Measurements from ENCODE around the gene EFR3B. TPM values are rescaled to one million over a fixed set of nuclear protein-coding genes. Genes with fewer than 3 reads are reported as not detected.

EFR3B gene
- total and polyA plus RNA-seq, 2 experiments from 2014 or later: 9.0 to 10.0 TPM

DNA sequence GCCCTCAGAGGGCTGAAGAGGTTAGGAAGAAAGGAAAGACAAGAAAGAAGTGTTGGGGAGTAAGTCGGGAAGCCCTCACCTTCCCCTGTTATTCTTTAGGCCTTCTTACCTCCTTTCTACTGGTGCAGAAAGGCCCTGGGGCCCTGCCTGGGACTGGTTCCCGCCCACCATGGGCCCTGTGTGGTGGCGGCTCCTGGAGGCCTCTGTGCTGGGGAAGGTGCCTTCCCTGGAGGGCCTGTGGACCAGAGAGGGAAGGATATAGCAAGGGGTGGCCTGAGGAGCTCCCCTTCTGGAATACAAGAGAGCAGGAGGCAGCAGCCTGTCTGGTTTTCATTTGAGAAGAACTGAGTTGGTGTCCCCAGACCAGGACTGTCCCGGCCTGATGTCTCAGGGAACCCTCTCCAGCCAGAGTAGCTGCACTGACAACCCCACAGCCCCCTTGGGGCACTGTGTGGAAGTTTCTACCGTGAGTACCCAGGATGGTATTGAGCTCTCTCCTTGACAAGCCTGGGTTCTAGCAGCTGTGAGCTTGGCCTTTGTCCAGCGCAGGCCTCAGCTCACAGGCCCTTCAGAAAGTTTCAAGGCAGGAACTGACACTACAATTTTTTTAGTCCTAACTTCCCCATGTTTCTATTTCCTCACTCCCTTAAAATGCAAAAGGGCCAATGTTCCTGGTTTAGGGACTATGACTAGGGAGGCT, 47.1 kb downstream of the EFR3B start:
- TF ChIP-seq, protein P1, sequence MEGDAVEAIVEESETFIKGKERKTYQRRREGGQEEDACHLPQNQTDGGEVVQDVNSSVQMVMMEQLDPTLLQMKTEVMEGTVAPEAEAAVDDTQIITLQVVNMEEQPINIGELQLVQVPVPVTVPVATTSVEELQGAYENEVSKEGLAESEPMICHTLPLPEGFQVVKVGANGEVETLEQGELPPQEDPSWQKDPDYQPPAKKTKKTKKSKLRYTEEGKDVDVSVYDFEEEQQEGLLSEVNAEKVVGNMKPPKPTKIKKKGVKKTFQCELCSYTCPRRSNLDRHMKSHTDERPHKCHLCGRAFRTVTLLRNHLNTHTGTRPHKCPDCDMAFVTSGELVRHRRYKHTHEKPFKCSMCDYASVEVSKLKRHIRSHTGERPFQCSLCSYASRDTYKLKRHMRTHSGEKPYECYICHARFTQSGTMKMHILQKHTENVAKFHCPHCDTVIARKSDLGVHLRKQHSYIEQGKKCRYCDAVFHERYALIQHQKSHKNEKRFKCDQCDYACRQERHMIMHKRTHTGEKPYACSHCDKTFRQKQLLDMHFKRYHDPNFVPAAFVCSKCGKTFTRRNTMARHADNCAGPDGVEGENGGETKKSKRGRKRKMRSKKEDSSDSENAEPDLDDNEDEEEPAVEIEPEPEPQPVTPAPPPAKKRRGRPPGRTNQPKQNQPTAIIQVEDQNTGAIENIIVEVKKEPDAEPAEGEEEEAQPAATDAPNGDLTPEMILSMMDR (IDR thresholded peaks at IDR 0.05; ENCODE audit: low read depth, low read length): no peak
- H3K36me3 ChIP-seq: no peaks in the 10 kb centered on the region
- no peaks in the 10 kb centered on the region for H3K4me1 ChIP-seq (ENCODE audit: low read depth)
- no peak overlapping the region for H3K27ac ChIP-seq
- peak in 1 of 2 donors; percentile 6 for DNase-seq (ENCODE audit: low read depth in 1 of 2, low spot score in 1 of 2)
- no peaks in the 10 kb centered on the region for H3K9me3 ChIP-seq (ENCODE audit: low read depth)
- no peak overlapping the region for H3K4me3 ChIP-seq
- no peaks in the 10 kb centered on the region for H3K27me3 ChIP-seq

DNA sequence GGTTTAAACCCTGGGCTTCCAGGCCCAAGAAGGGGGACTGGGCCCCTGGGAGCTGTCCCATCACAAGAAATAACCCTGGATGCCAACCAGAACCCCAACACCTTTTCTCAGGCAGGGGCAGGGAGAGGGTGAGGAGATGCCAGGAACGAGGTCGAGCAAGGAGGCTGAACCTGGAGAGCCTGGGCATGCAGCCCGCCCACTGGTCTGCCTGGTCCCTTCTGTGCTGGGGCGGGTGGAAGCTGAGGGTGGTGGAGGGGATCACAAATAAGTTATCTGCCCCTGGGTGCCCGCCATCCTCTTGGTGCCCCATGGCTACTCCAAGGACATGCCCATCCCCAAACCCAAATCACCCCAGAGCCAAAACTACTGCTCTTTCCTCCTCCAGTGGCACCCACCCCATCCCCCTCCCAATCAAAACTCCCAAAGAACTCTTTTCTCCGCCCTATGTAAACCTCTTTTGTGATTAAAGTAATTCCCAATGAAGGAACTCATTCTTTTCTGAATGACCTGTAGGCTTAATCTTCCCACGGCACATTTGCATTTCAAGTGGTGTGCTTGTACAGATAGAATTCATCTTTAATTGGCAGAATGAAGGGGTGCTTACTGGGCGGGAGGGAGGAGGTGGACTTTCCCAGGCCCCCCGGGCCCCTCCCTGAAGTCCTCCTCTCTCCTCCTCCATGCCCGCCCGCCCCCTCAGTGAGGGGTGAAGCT, 47.9 kb downstream of the EFR3B start:
- no peak for DNase-seq (ENCODE audit: low read depth in 1 of 2, low spot score in 1 of 2)
- no peak overlapping the region for H3K4me3 ChIP-seq
- H3K27me3 ChIP-seq: no peaks in the 10 kb centered on the region
- H3K9me3 ChIP-seq (ENCODE audit: low read depth): no peaks in the 10 kb centered on the region
- no peak overlapping the region for H3K27ac ChIP-seq
- H3K36me3 ChIP-seq: no peaks in the 10 kb centered on the region
- TF ChIP-seq, protein P1 (IDR thresholded peaks at IDR 0.05; ENCODE audit: low read depth, low read length): no peak
- H3K4me1 ChIP-seq (ENCODE audit: low read depth): no peaks in the 10 kb centered on the region

DNA sequence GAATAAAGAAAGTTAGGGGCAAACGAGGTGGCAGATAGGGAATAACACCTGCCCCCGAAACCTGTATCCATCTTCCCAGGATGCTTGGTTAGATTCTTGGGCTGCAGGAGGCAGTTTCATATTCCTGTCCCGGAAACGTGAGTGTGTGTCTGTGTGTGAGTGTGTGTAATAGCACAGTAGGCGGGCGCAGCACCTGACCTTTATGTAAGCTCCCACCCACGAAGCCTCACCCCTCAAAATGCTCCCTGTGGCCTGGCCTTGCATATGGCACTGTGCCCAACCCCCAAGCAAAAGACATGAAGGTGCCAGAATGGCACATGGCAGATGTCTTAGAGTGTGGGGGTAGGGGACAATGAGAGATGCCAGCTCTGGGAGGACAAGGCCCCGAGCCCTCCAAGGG, 48.9 kb downstream of the EFR3B start:
- H3K36me3 ChIP-seq: no peaks in the 10 kb centered on the region
- no peak overlapping the region for H3K4me3 ChIP-seq
- H3K27ac ChIP-seq: no peak overlapping the region
- H3K27me3 ChIP-seq: no peaks in the 10 kb centered on the region
- DNase-seq (ENCODE audit: low read depth in 1 of 2, low spot score in 1 of 2): no peak
- TF ChIP-seq, protein P1 (IDR thresholded peaks at IDR 0.05; ENCODE audit: low read depth, low read length): no peak
- H3K9me3 ChIP-seq (ENCODE audit: low read depth): no peaks in the 10 kb centered on the region
- H3K4me1 ChIP-seq (ENCODE audit: low read depth): no peaks in the 10 kb centered on the region

DNA sequence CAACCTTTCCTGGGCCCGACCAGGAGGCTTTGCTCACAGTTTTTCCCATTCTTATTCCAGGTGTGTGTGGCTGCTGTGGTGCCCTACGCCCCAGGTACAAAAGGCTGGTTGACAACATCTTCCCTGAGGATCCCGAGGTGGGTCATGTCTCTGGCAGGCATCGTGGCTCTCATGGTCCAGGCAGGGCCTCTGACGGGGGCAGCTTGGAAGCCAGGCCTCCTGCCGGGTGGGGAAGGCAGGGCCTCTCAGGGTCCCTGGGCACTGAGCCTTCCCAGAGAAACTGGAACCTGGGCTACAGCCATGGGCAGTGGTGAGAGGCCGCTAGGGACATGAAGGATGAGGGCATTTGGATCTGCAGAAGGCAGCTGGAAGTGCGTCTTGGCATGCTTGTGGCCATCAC, 49.4 kb downstream of the EFR3B start:
- Histone ChIP-seq H3K27me3 (no peaks in the 10 kb centered on the region), H3K4me3 (no peak overlapping the region), H3K9me3 (ENCODE audit: low read depth) (no peaks in the 10 kb centered on the region), H3K27ac (no peak overlapping the region), H3K4me1 (ENCODE audit: low read depth) (no peaks in the 10 kb centered on the region), H3K36me3 (no peaks in the 10 kb centered on the region)
- TF ChIP-seq, protein P1 (IDR thresholded peaks at IDR 0.05; ENCODE audit: low read depth, low read length): no peak
- no peak for DNase-seq (ENCODE audit: low read depth in 1 of 2, low spot score in 1 of 2)

DNA sequence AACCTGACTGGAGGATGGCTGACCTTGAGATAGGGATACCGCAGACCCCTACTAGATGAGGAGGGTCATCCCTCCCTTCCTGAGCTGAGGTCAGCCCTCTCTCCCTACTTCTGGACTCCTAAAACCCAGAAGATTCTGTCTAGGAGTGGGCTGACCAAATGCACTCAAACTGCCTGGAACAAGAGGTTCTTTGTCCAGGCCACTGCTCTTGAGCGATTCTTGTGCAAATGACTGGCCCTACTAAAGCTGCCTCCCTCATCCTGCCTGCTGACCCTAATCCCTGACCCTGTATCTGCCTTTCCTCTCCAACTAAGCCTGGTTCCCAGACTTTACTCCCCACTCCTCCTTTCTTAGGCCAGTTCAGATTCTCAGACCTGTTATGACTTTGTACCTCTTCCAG, 56.2 kb downstream of the EFR3B start:
- TF ChIP-seq, protein P1 (IDR thresholded peaks at IDR 0.05; ENCODE audit: low read depth, low read length): no peak
- no peak for DNase-seq (ENCODE audit: low read depth in 1 of 2, low spot score in 1 of 2)
- Histone ChIP-seq H3K27ac (no peak overlapping the region), H3K9me3 (ENCODE audit: low read depth) (no peaks in the 10 kb centered on the region), H3K4me1 (ENCODE audit: low read depth) (no peaks in the 10 kb centered on the region), H3K36me3 (no peaks in the 10 kb centered on the region), H3K4me3 (no peak overlapping the region), H3K27me3 (no peaks in the 10 kb centered on the region)

Data from cardiac muscle cell (in vitro differentiated cells and primary cell).